Keratinocyte (primary cell): ENCODE results near the gene PRDM10. TPM values are rescaled to one million over a fixed set of nuclear protein-coding genes. Genes with fewer than 3 reads are reported as not detected.
A peak's percentile ranks its signal among the peaks of the same experiment; 100 is the strongest.

Source experiments
- DNase-seq: peaks from one replicate; pipeline ENCODE4 v3.0.0-alpha.2; 2011; ENCODE audit warnings: low read depth, missing footprints, low spot score
- FAIRE-seq: peaks from 2 replicates; lab custom pipeline; 2011; peaks lifted over from hg19 to GRCh38; lab: Jason Lieb, UNC
- H2AFZ ChIP-seq: 2 replicates; pipeline ENCODE4 v1.6.0; 2012; ENCODE audit warnings: low read length, control low read depth, inconsistent platforms; ENCODE audit not compliant: control insufficient read depth
- H3K27ac ChIP-seq: 2 replicates; pipeline ENCODE4 v1.5.1; 2011; ENCODE audit warnings: low read length; ENCODE audit not compliant: control insufficient read depth, insufficient read depth
- H3K27me3 ChIP-seq: 3 replicates; pipeline ENCODE4 v1.6.0; 2011; ENCODE audit warnings: low read length; ENCODE audit not compliant: control insufficient read depth, insufficient read depth; ENCODE audit errors: extremely low read depth
- H3K36me3 ChIP-seq, 2 experiments: 2 replicates in 1 of 2; 3 replicates in 1 of 2; pipeline ENCODE4 v1.5.1; 2011; ENCODE audit warnings: low read length in 2 of 2, mild to moderate bottlenecking in 1 of 2; ENCODE audit not compliant: control insufficient read depth in 2 of 2, insufficient read depth in 2 of 2; ENCODE audit errors: extremely low read depth in 1 of 2
- H3K4me1 ChIP-seq: 3 replicates; pipeline ENCODE4 v1.5.1; 2011; ENCODE audit warnings: low read length; ENCODE audit not compliant: control insufficient read depth, insufficient read depth; ENCODE audit errors: extremely low read depth
- H3K4me2 ChIP-seq: 3 replicates; pipeline ENCODE4 v1.6.0; 2011; ENCODE audit warnings: low read depth, low read length; ENCODE audit not compliant: control insufficient read depth, insufficient read depth; ENCODE audit errors: extremely low read depth
- H3K4me3 ChIP-seq, 3 experiments: fragments of 200-600 bp in 1 of 3; sonication (generic) in 1 of 3; 2 replicates in 2 of 3; 3 replicates in 1 of 3; pipeline ENCODE4 v1.5.1; 2011 to 2016; ENCODE audit warnings: low read length in 3 of 3, mild to moderate bottlenecking in 3 of 3, control low read depth in 2 of 3, inconsistent platforms in 1 of 3, low read depth in 1 of 3, mixed read lengths in 1 of 3, mixed run types in 1 of 3, moderate library complexity in 1 of 3; ENCODE audit not compliant: control insufficient read depth in 2 of 3, insufficient read depth in 2 of 3; ENCODE audit errors: extremely low read depth in 1 of 3
- H3K79me2 ChIP-seq: 2 replicates; pipeline ENCODE4 v1.6.0; 2012; ENCODE audit warnings: low read length; ENCODE audit not compliant: control insufficient read depth, insufficient read depth
- H3K9ac ChIP-seq: 3 replicates; pipeline ENCODE4 v1.6.0; 2011; ENCODE audit warnings: low read length; ENCODE audit not compliant: control insufficient read depth, insufficient read depth; ENCODE audit errors: extremely low read depth
- H3K9me1 ChIP-seq: 3 replicates; pipeline ENCODE4 v1.6.0; 2011; ENCODE audit warnings: low read length; ENCODE audit not compliant: control insufficient read depth, insufficient read depth; ENCODE audit errors: extremely low read depth
- H3K9me3 ChIP-seq: 2 replicates; pipeline ENCODE4 v1.5.1; 2012; ENCODE audit warnings: low read depth, low read length; ENCODE audit not compliant: control insufficient read depth
- H4K20me1 ChIP-seq: 3 replicates; pipeline ENCODE4 v1.6.0; 2011; ENCODE audit warnings: low read length; ENCODE audit not compliant: control insufficient read depth, insufficient read depth; ENCODE audit errors: extremely low read depth
- EZH2 ChIP-seq: IDR thresholded peaks from one replicate; pipeline ENCODE4 v1.6.1; 2012; ENCODE audit warnings: inconsistent platforms, mild to moderate bottlenecking, low read length, moderate library complexity
- dilution Hi-C: fragments of 300-500 bp; cut with MboI; formaldehyde crosslinking; loops from one replicate; pipeline ENCODE4 v1.7.0; 2020; ENCODE audit warnings: low sequenced_read_pairs; ENCODE audit not compliant: extremely low pct_ligation_motif_present
- polyA plus RNA-seq, 5 experiments: library from polyadenylated mRNA; depleted of rRNA in 3 of 5; stranded (reverse) in 3 of 5; stranded (forward) in 1 of 5; unstranded in 1 of 5; fragments of >200 nt; gene quantifications; 1 replicate in 1 of 5; 2 replicates in 3 of 5; 3 replicates in 1 of 5; pipeline versions ENCODE4 v1.2.1 to v1.2.3, GENCODE V29; 2011 to 2012; ENCODE audit warnings: missing spikeins in 2 of 5, low read depth in 1 of 5, low replicate concordance in 1 of 5
- TF ChIP-seq, protein P1 (sequence below), 3 experiments: IDR thresholded peaks in 1 of 3; conservative IDR thresholded peaks in 1 of 3; optimal IDR thresholded peaks in 1 of 3; 2 replicates in 2 of 3; 3 replicates in 1 of 3; pipeline versions ENCODE3 to v1.5.1; 2011; ENCODE audit warnings: low read length in 3 of 3, mild to moderate bottlenecking in 3 of 3, moderate library complexity in 2 of 3, control low read depth in 1 of 3, inconsistent platforms in 1 of 3; ENCODE audit not compliant: insufficient read depth in 2 of 3; ENCODE audit errors: extremely low read depth in 1 of 3

The PRDM10 gene
- polyA plus RNA-seq, 1 donor (not counting 4 experiments of a cell fraction or from before 2014, with no cell fraction given): 4.7 TPM

DNA sequence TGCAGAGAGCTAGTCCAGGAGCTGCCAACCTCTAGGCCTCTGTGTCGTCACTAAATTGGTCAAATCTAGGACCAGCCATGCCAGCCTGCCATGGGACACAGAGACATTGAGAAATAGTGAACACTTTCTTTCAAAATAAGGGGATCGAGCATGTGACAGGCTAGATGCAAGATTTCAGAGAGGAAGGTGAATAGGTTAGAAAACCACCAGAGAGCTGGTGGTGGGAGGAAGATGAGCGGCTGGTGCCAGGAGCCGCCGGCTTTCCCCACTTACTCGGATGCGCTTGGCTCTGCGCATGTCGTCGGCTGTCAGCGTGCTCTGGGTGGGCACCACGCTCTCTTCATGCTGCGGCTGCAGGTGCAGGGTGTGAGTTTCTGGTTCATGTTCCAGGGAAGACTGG, 71.9 kb downstream of the PRDM10 start:
- no peaks in the 10 kb centered on the region for H3K79me2 ChIP-seq
- H3K9ac ChIP-seq: no peak overlapping the region
- peaks cover 3 to 9% of the 10 kb centered on the region in 2 experiments for H3K36me3 ChIP-seq
- H3K4me3 ChIP-seq: no peak overlapping the region
- DNase-seq (no peak), FAIRE-seq (no peak)
- no peak overlapping the region for H2AFZ ChIP-seq
- H3K9me1 ChIP-seq: no peaks in the 10 kb centered on the region
- H3K9me3 ChIP-seq: no peaks in the 10 kb centered on the region
- H3K4me1 ChIP-seq: peaks cover 24% of the 10 kb centered on the region
- H3K27ac ChIP-seq: no peak overlapping the region
- no peak overlapping the region for H3K4me2 ChIP-seq
- TF ChIP-seq EZH2: no peak
- TF ChIP-seq, protein P1, sequence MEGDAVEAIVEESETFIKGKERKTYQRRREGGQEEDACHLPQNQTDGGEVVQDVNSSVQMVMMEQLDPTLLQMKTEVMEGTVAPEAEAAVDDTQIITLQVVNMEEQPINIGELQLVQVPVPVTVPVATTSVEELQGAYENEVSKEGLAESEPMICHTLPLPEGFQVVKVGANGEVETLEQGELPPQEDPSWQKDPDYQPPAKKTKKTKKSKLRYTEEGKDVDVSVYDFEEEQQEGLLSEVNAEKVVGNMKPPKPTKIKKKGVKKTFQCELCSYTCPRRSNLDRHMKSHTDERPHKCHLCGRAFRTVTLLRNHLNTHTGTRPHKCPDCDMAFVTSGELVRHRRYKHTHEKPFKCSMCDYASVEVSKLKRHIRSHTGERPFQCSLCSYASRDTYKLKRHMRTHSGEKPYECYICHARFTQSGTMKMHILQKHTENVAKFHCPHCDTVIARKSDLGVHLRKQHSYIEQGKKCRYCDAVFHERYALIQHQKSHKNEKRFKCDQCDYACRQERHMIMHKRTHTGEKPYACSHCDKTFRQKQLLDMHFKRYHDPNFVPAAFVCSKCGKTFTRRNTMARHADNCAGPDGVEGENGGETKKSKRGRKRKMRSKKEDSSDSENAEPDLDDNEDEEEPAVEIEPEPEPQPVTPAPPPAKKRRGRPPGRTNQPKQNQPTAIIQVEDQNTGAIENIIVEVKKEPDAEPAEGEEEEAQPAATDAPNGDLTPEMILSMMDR (optimal IDR thresholded peaks at IDR 0.05 in 1 of 3, IDR thresholded peaks at IDR 0.05 in 1 of 3, conservative IDR thresholded peaks at IDR 0.05 in 1 of 3; ENCODE audit: extremely low read depth in 1 of 3, insufficient read depth in 2 of 3, low read length in 3 of 3): no peak
- dilution Hi-C loops: loop anchor here (25.0 kb wide), 1 partner anchor 207 kb away; no protein-coding TSS in a partner anchor
- no peaks in the 10 kb centered on the region for H4K20me1 ChIP-seq
- no peaks in the 10 kb centered on the region for H3K27me3 ChIP-seq

DNA sequence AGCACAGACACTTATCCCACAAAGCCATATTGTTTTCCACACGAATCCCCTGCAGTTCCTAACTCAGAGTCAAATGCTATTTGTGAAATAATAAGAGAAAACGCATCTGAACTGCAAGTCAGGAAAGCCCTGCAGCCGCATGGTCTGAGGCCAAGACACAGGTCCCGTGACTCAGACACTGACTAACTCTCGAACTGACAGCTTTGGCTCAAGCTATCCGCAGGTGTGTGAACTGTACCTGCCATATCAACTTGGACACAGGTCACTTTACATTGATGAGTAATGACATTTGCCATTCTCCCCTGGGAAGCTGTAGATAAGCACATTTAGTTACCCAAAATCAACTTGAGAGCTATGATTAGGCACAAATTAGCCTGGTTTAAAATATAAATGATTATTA, 72.3 kb downstream of the PRDM10 start:
- H3K9me1 ChIP-seq: no peaks in the 10 kb centered on the region
- no peaks in the 10 kb centered on the region for H3K27me3 ChIP-seq
- H3K4me2 ChIP-seq: no peak overlapping the region
- no peaks in the 10 kb centered on the region for H4K20me1 ChIP-seq
- TF ChIP-seq, protein P1 (optimal IDR thresholded peaks at IDR 0.05 in 1 of 3, IDR thresholded peaks at IDR 0.05 in 1 of 3, conservative IDR thresholded peaks at IDR 0.05 in 1 of 3; ENCODE audit: extremely low read depth in 1 of 3, insufficient read depth in 2 of 3, low read length in 3 of 3): no peak
- no peak for TF ChIP-seq EZH2
- H3K27ac ChIP-seq: no peak overlapping the region
- H3K4me3 ChIP-seq: no peak overlapping the region
- no peak overlapping the region for H2AFZ ChIP-seq
- no peak overlapping the region for H3K9ac ChIP-seq
- FAIRE-seq: peak; percentile 51
- DNase-seq: no peak
- H3K79me2 ChIP-seq: no peaks in the 10 kb centered on the region
- H3K9me3 ChIP-seq: no peaks in the 10 kb centered on the region
- peaks cover 24% of the 10 kb centered on the region for H3K4me1 ChIP-seq
- peaks cover 3 to 9% of the 10 kb centered on the region in 2 experiments for H3K36me3 ChIP-seq
- dilution Hi-C loops: loop anchor here (25.0 kb wide), 1 partner anchor 207 kb away; no protein-coding TSS in a partner anchor
